ENCODE results near the gene RBM43.

Gene RBM43

GRCh38 chr2:151292141-151292540 is 30.5 kb upstream of the RBM43 start:
- no peak overlapping the region for H2AFZ ChIP-seq (ENCODE audit: low read depth)
- no peak for TF ChIP-seq CTCF (conservative IDR thresholded peaks at IDR 0.05; ENCODE audit: low read depth, low read length)
- no peaks in the 10 kb centered on the region for H3K27me3 ChIP-seq (ENCODE audit: insufficient read depth, low read depth)

GRCh38 chr2:151291224-151291623 is 29.6 kb upstream of the RBM43 start:
- Histone ChIP-seq H3K4me2 (no peak overlapping the region), H3K27me3 (ENCODE audit: insufficient read depth, low read depth) (no peaks in the 10 kb centered on the region), H3K4me1 (ENCODE audit: low read depth, poor library complexity, severe bottlenecking) (peaks cover 7% of the 10 kb centered on the region), H3K4me3 (IDR thresholded peaks at IDR 0.05; ENCODE audit: insufficient read depth, low read depth, low read length) (no peak overlapping the region), H3K9ac (no peak overlapping the region), H3K36me3 (ENCODE audit: insufficient read depth) (no peaks in the 10 kb centered on the region), H4K20me1 (ENCODE audit: insufficient read depth) (no peaks in the 10 kb centered on the region), H2AFZ (ENCODE audit: low read depth) (no peak overlapping the region), H3K79me2 (ENCODE audit: insufficient read depth, low read depth) (no peaks in the 10 kb centered on the region), H3K27ac (no peak overlapping the region)
- TF ChIP-seq CTCF (conservative IDR thresholded peaks at IDR 0.05; ENCODE audit: low read depth, low read length) = no peak

More at GRCh38 chr2:151292141-151292540, 30.5 kb upstream of the RBM43 start:
- no peaks in the 10 kb centered on the region for H3K36me3 ChIP-seq (ENCODE audit: insufficient read depth)
- H3K4me2 ChIP-seq = no peak overlapping the region
- peaks cover 7% of the 10 kb centered on the region for H3K4me1 ChIP-seq (ENCODE audit: low read depth, poor library complexity, severe bottlenecking)
- H3K79me2 ChIP-seq (ENCODE audit: insufficient read depth, low read depth) = no peaks in the 10 kb centered on the region
- no peaks in the 10 kb centered on the region for H4K20me1 ChIP-seq (ENCODE audit: insufficient read depth)
- H3K27ac ChIP-seq = no peak overlapping the region
- H3K4me3 ChIP-seq (IDR thresholded peaks at IDR 0.05; ENCODE audit: insufficient read depth, low read depth, low read length) = no peak overlapping the region
- H3K9ac ChIP-seq = no peak overlapping the region

GRCh38 chr2:151289972-151290866 is 28.6 kb upstream of the RBM43 start:
- Histone ChIP-seq H2AFZ (ENCODE audit: low read depth) (peak overlapping the region; percentile 64), H3K4me3 (IDR thresholded peaks at IDR 0.05; ENCODE audit: insufficient read depth, low read depth, low read length) (peak overlapping the region; percentile 91), H3K79me2 (ENCODE audit: insufficient read depth, low read depth) (no peaks in the 10 kb centered on the region), H4K20me1 (ENCODE audit: insufficient read depth) (no peaks in the 10 kb centered on the region), H3K27ac (peak overlapping the region; percentile 65), H3K27me3 (ENCODE audit: insufficient read depth, low read depth) (no peaks in the 10 kb centered on the region), H3K4me2 (peak overlapping the region; percentile 67), H3K9ac (peak overlapping the region; percentile 89), H3K36me3 (ENCODE audit: insufficient read depth) (no peaks in the 10 kb centered on the region), H3K4me1 (ENCODE audit: low read depth, poor library complexity, severe bottlenecking) (peaks cover 7% of the 10 kb centered on the region)
- no peak for TF ChIP-seq CTCF (conservative IDR thresholded peaks at IDR 0.05; ENCODE audit: low read depth, low read length)

GRCh38 chr2:151287513-151288250 is 26.0 kb upstream of the RBM43 start:
- no peaks in the 10 kb centered on the region for H3K27me3 ChIP-seq (ENCODE audit: insufficient read depth, low read depth)
- H2AFZ ChIP-seq (ENCODE audit: low read depth) = no peak overlapping the region
- peaks cover 7% of the 10 kb centered on the region for H3K4me1 ChIP-seq (ENCODE audit: low read depth, poor library complexity, severe bottlenecking)
- no peak overlapping the region for H3K4me2 ChIP-seq
- no peaks in the 10 kb centered on the region for H3K36me3 ChIP-seq (ENCODE audit: insufficient read depth)
- no peak overlapping the region for H3K27ac ChIP-seq
- H4K20me1 ChIP-seq (ENCODE audit: insufficient read depth) = no peaks in the 10 kb centered on the region
- no peaks in the 10 kb centered on the region for H3K79me2 ChIP-seq (ENCODE audit: insufficient read depth, low read depth)
- no peak overlapping the region for H3K4me3 ChIP-seq (IDR thresholded peaks at IDR 0.05; ENCODE audit: insufficient read depth, low read depth, low read length)
- TF ChIP-seq CTCF (conservative IDR thresholded peaks at IDR 0.05; ENCODE audit: low read depth, low read length) = no peak
- H3K9ac ChIP-seq = no peak overlapping the region
